Progenitor cell of endocrine pancreas (in vitro differentiated cells): ENCODE measurements around the gene ATP8A2. TPM values are rescaled to one million over a fixed set of nuclear protein-coding genes. Genes with fewer than 3 reads are reported as not detected.

Experiments used
- DNase-seq: peaks from one replicate; pipeline ENCODE4 v3.0.0; 2021; ENCODE audit warnings: low spot score; ENCODE audit not compliant: unreplicated experiment
- H3K27ac Mint-ChIP-seq: 2 replicates; pipeline ENCODE4 v1.8.0; 2021; ENCODE audit warnings: mild to moderate bottlenecking, moderate library complexity, mixed read lengths
- H3K27me3 Mint-ChIP-seq: 2 replicates; pipeline ENCODE4 v1.8.0; 2021; ENCODE audit warnings: mixed read lengths
- H3K36me3 Mint-ChIP-seq: 2 replicates; pipeline ENCODE4 v1.8.0; 2022; ENCODE audit warnings: mixed read lengths; ENCODE audit not compliant: insufficient read depth
- H3K4me1 Mint-ChIP-seq: 2 replicates; pipeline ENCODE4 v1.8.0; 2021; ENCODE audit warnings: low read depth, mixed read lengths
- H3K4me3 Mint-ChIP-seq: 2 replicates; pipeline ENCODE4 v1.8.0; 2021; ENCODE audit warnings: low read depth, mild to moderate bottlenecking, moderate library complexity, mixed read lengths
- H3K9me3 Mint-ChIP-seq: 2 replicates; pipeline ENCODE4 v1.8.0; 2021; ENCODE audit warnings: low read depth, mixed read lengths
- CTCF ChIP-seq: fragments of 200-600 bp; sonication (generic); IDR thresholded peaks from one replicate; pipeline ENCODE4 v1.5.0; 2021; ENCODE audit warnings: antibody characterized with exemption, mild to moderate bottlenecking; ENCODE audit not compliant: unreplicated experiment
- total RNA-seq: library from RNA; stranded (reverse); gene quantifications from 2 replicates; pipeline ENCODE4 v1.2.1, GENCODE V29; 2021

The ATP8A2 gene
- total RNA-seq, 1 donor from 2014 or later = 0.38 TPM

GRCh38 chr13:25879466-25879865 is 507.7 kb downstream of the ATP8A2 start:
- Mint-ChIP-seq H3K9me3 (no peaks in the 10 kb centered on the region), H3K36me3 (no peaks in the 10 kb centered on the region), H3K27me3 (peaks cover 2% of the 10 kb centered on the region), H3K4me3 (no peak overlapping the region), H3K4me1 (peaks cover 34% of the 10 kb centered on the region), H3K27ac (no peak overlapping the region)
- no peak for DNase-seq
- TF ChIP-seq CTCF = no peak

- H3K36me3 Mint-ChIP-seq = no peaks in the 10 kb centered on the region
- no peak for DNase-seq
- H3K9me3 Mint-ChIP-seq = no peaks in the 10 kb centered on the region
- H3K4me1 Mint-ChIP-seq = peaks cover 39% of the 10 kb centered on the region
- peak overlapping the region; percentile 92 for H3K27ac Mint-ChIP-seq
- peaks cover 13% of the 10 kb centered on the region for H3K27me3 Mint-ChIP-seq
- no peak for TF ChIP-seq CTCF
- no peak overlapping the region for H3K4me3 Mint-ChIP-seq
Observed at GRCh38 chr13:25881136-25881926, 509.6 kb downstream of the ATP8A2 start.

- TF ChIP-seq CTCF = no peak
- Mint-ChIP-seq H3K9me3 (no peaks in the 10 kb centered on the region), H3K36me3 (no peaks in the 10 kb centered on the region), H3K4me1 (peaks cover 39% of the 10 kb centered on the region), H3K4me3 (peak overlapping the region; percentile 57), H3K27me3 (peaks cover 17% of the 10 kb centered on the region), H3K27ac (peak overlapping the region; percentile 53)
- peak; percentile 17 for DNase-seq
Observed at GRCh38 chr13:25881971-25882451, 510.2 kb downstream of the ATP8A2 start.

GRCh38 chr13:25882466-25883357 is 510.9 kb downstream of the ATP8A2 start:
- Mint-ChIP-seq H3K4me1 (peaks cover 39% of the 10 kb centered on the region), H3K27me3 (peaks cover 17% of the 10 kb centered on the region), H3K9me3 (no peaks in the 10 kb centered on the region), H3K27ac (peak overlapping the region; percentile 53), H3K4me3 (peak overlapping the region; percentile 57), H3K36me3 (no peaks in the 10 kb centered on the region)
- TF ChIP-seq CTCF = no peak
- DNase-seq = no peak

- Mint-ChIP-seq H3K9me3 (no peaks in the 10 kb centered on the region), H3K27me3 (peaks cover 17% of the 10 kb centered on the region), H3K4me1 (peaks cover 35% of the 10 kb centered on the region), H3K27ac (no peak overlapping the region), H3K4me3 (no peak overlapping the region), H3K36me3 (no peaks in the 10 kb centered on the region)
- no peak for DNase-seq
- TF ChIP-seq CTCF = no peak
Observed at GRCh38 chr13:25885418-25885817, 513.6 kb downstream of the ATP8A2 start.
